ENCODE results near the gene GEMIN4.
"Not testable (repeated sequence)": the region's sequence is repeated elsewhere in the genome, so short reads cannot be mapped to it uniquely, and the experiment has no call there.

GEMIN4 gene

GRCh38 chr17:778096-778495 is 26.0 kb upstream of the GEMIN4 start:
- no peak for DNase-seq (ENCODE audit: low read depth, low spot score)

GRCh38 chr17:774313-774584 is 22.2 kb upstream of the GEMIN4 start:
- no peak for DNase-seq (ENCODE audit: low read depth, low spot score)

- no peak for DNase-seq (ENCODE audit: low read depth, low spot score)
Observed at GRCh38 chr17:773467-774312, 21.6 kb upstream of the GEMIN4 start.

GRCh38 chr17:773016-773415 is 21.0 kb upstream of the GEMIN4 start:
- DNase-seq (ENCODE audit: low read depth, low spot score): no peak

GRCh38 chr17:767076-767475 is 15.0 kb upstream of the GEMIN4 start:
- DNase-seq (ENCODE audit: low read depth, low spot score): no peak

- no peak for DNase-seq (ENCODE audit: low read depth, low spot score)
Observed at GRCh38 chr17:760371-760770, 8.3 kb upstream of the GEMIN4 start.

GRCh38 chr17:759964-760363 is 7.9 kb upstream of the GEMIN4 start:
- DNase-seq (ENCODE audit: low read depth, low spot score): no peak

- DNase-seq (ENCODE audit: low read depth, low spot score): not testable (repeated sequence)
Observed at GRCh38 chr17:756010-756567, 4.0 kb upstream of the GEMIN4 start.

- DNase-seq (ENCODE audit: low read depth, low spot score): not testable (repeated sequence)
Observed at GRCh38 chr17:755319-755961, 3.4 kb upstream of the GEMIN4 start.

- no peak for DNase-seq (ENCODE audit: low read depth, low spot score)
Observed at GRCh38 chr17:753418-753817, 1.4 kb upstream of the GEMIN4 start.

- DNase-seq (ENCODE audit: low read depth, low spot score): no peak
Observed at GRCh38 chr17:752620-753219, 656 bp upstream of the GEMIN4 start.

GRCh38 chr17:751269-752001 is 629 bp downstream of the GEMIN4 start:
- no peak for DNase-seq (ENCODE audit: low read depth, low spot score)

- no peak for DNase-seq (ENCODE audit: low read depth, low spot score)
Observed at GRCh38 chr17:750431-751037, 1.5 kb downstream of the GEMIN4 start.

GRCh38 chr17:749359-749758 is 2.7 kb downstream of the GEMIN4 start:
- DNase-seq (ENCODE audit: low read depth, low spot score): not testable (repeated sequence)

- DNase-seq (ENCODE audit: low read depth, low spot score): not testable (repeated sequence)
Observed at GRCh38 chr17:748604-749003, 3.5 kb downstream of the GEMIN4 start.

- no peak for DNase-seq (ENCODE audit: low read depth, low spot score)
Observed at GRCh38 chr17:746783-747629, 5.1 kb downstream of the GEMIN4 start.

GRCh38 chr17:746181-746580 is 5.9 kb downstream of the GEMIN4 start:
- no peak for DNase-seq (ENCODE audit: low read depth, low spot score)

GRCh38 chr17:745406-745805 is 6.7 kb downstream of the GEMIN4 start:
- DNase-seq (ENCODE audit: low read depth, low spot score): no peak

GRCh38 chr17:744937-745336 is 7.1 kb downstream of the GEMIN4 start:
- no peak for DNase-seq (ENCODE audit: low read depth, low spot score)

GRCh38 chr17:743139-743538 is 8.9 kb downstream of the GEMIN4 start:
- no peak for DNase-seq (ENCODE audit: low read depth, low spot score)

All from smooth muscle cell of the brain vasculature (primary cell).